AG04449 (cell line): Measurements from ENCODE around the gene MARCHF10.
"Not testable (repeated sequence)": the region's sequence is repeated elsewhere in the genome, so short reads cannot be mapped to it uniquely, and the experiment has no call there.

Experiments
- CTCF ChIA-PET: fragments of 350-600 bp; formaldehyde crosslinking; extraction: SDS; loops from one replicate; lab custom pipeline; 2021; ENCODE audit warnings: antibody characterized with exemption; lab: Yijun Ruan, JAX
- POLR2A ChIA-PET: fragments of 400-600, 350-600 bp; formaldehyde crosslinking; extraction: SDS; loops from one replicate; lab custom pipeline; 2020; ENCODE audit warnings: antibody characterized with exemption, inconsistent platforms; lab: Yijun Ruan, JAX
- DNase-seq: peaks from one replicate; pipeline ENCODE4 v3.0.0-alpha.2; 2010; ENCODE audit warnings: low read depth, low spot score
- H3K4me3 ChIP-seq: 2 replicates; pipeline ENCODE4 v1.5.1; 2011; ENCODE audit warnings: low read depth, mild to moderate bottlenecking, control low read depth, low read length
- TF ChIP-seq, protein P1 (sequence below): IDR thresholded peaks from one replicate; pipeline ENCODE4 v1.5.1; 2011; ENCODE audit warnings: mild to moderate bottlenecking, moderate library complexity, low read length, control low read depth, inconsistent platforms; ENCODE audit not compliant: insufficient read depth; ENCODE audit errors: missing control alignments

Gene MARCHF10

DNA sequence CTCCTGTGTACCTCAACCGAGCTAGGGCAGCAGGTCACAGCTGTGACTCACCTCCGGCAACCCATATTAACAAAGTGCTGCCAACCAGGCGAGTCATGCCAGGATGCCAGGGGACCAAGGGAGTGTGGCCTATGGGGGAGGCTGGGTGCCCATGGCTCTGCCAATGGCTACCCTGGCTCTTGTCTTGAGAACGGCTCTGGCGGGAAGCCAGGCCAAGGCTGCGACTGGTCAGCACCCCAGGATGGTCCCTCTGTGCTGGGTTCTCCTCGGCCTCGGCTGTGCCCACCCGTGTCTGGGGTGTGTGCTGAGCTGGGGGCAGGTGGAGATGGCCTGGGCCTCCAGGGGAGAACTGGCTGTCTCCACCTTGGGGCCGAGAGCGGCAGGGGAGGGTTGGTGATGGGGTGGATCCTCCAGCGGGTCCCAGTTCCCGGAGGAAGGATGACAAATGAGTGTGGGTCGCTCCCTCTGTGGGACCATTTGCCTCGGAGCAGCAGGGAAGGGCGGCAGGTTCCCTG is 104.8 kb downstream of the MARCHF10 start:
- DNase-seq: no peak
- H3K4me3 ChIP-seq: peak overlapping the region; percentile 62
- TF ChIP-seq, protein P1, sequence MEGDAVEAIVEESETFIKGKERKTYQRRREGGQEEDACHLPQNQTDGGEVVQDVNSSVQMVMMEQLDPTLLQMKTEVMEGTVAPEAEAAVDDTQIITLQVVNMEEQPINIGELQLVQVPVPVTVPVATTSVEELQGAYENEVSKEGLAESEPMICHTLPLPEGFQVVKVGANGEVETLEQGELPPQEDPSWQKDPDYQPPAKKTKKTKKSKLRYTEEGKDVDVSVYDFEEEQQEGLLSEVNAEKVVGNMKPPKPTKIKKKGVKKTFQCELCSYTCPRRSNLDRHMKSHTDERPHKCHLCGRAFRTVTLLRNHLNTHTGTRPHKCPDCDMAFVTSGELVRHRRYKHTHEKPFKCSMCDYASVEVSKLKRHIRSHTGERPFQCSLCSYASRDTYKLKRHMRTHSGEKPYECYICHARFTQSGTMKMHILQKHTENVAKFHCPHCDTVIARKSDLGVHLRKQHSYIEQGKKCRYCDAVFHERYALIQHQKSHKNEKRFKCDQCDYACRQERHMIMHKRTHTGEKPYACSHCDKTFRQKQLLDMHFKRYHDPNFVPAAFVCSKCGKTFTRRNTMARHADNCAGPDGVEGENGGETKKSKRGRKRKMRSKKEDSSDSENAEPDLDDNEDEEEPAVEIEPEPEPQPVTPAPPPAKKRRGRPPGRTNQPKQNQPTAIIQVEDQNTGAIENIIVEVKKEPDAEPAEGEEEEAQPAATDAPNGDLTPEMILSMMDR: no peak
- POLR2A ChIA-PET: no interaction called here
- CTCF ChIA-PET: interaction anchor here (0.8 to 2.9 kb wide), 9 partner anchors 8 to 704 kb away, joined by 3 to 14 read pairs (median 3); no protein-coding TSS in a partner anchor

DNA sequence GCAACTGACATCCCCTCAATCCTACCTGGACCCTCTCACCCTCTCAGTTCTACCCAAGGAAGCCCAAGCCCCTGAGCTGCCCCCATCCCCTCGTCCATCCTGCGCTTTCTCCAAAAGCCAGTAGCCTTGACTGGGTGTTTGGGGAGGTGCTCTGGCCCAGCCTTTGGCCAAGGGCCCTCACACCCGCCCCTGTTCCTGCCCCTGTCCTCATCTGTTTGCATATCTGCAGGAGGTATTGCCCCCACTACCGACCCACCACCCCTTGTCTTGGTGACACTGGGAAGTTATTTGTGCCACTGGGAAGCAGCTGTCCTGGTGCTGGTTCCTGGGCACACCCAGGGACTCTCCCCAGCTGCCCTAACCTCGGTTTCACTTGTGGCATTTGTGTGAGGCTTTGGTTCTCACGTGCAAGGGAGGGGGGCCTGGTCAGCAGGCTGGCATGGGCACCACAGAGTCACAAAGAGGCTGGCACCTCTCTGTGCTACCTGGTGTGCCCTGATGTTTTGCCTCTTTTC is 105.3 kb downstream of the MARCHF10 start:
- POLR2A ChIA-PET: no interaction called here
- CTCF ChIA-PET: interaction anchor here (0.8 to 2.9 kb wide), 9 partner anchors 8 to 704 kb away, joined by 3 to 14 read pairs (median 3); no protein-coding TSS in a partner anchor
- H3K4me3 ChIP-seq: no peak overlapping the region
- TF ChIP-seq, protein P1: no peak
- DNase-seq: no peak

DNA sequence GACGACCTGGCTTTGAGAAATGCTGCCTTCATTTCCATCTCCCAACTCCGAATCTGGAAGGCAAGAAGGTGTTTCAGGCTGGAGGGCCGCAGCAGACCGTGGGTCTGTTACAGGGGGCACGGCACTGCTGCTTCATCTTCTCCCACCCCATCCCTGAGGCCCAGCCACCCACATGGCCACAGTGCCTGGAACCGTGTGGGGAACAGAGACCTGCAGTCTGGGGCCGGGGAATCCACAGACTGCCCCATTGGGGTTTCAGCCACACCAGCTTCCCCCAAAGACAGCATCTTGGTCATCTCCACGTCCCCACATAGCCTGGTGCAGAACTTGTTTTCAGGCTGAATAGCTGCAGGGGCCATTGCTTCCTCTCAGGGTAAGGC is 106.4 kb downstream of the MARCHF10 start:
- POLR2A ChIA-PET: interaction anchor here (0.6 kb wide), 1 partner anchor 262 kb away, joined by 3 read pairs; no protein-coding TSS in a partner anchor
- H3K4me3 ChIP-seq: no peak overlapping the region
- no peak for DNase-seq
- TF ChIP-seq, protein P1: no peak
- CTCF ChIA-PET: interaction anchor here (0.6 to 2.9 kb wide), 4 partner anchors 267 to 705 kb away, joined by 3 to 14 read pairs (median 4); no protein-coding TSS in a partner anchor

DNA sequence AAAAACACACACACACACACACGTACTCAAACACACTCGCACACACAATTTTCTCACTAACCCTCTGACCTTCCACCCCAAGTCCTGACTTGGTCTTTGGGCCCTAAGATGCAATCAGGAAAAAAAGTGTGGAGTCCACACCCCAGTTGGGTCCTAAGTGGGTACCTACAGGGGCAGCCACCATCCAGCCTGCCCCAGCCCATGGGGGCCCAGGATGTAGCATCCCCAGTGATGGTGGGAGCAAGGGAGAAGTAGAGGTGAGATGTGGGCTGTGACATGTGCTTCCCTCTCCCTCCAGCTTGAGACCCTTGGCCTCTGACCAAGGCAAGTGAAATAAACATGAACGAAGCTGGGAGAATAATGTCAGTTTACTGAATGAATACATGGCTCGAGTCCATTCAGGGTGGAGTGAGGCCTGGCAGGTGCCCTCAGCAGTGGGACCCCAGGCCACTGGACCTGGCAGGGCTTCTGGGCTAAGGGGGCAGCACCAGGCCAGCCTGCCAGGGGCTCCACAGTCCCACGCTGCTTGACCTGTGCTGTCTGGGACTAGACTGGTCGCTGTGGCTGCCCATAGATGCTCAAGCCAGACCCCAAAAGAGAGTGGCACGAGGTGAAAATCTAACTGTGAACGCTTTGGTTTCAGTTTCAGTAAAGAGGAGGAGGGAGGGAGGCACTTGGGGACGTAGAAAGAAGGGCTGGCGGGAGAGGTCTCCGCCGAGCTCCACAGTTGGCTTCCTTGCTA is 107.0 kb downstream of the MARCHF10 start:
- POLR2A ChIA-PET: interaction anchor here (0.6 kb wide), 1 partner anchor 263 kb away, joined by 3 read pairs; no protein-coding TSS in a partner anchor
- TF ChIP-seq, protein P1: no peak
- CTCF ChIA-PET: interaction anchor here (0.6 to 2.9 kb wide), 3 partner anchors 267 to 706 kb away, joined by 3 to 14 read pairs (median 4); no protein-coding TSS in a partner anchor
- no peak overlapping the region for H3K4me3 ChIP-seq
- DNase-seq: no peak

DNA sequence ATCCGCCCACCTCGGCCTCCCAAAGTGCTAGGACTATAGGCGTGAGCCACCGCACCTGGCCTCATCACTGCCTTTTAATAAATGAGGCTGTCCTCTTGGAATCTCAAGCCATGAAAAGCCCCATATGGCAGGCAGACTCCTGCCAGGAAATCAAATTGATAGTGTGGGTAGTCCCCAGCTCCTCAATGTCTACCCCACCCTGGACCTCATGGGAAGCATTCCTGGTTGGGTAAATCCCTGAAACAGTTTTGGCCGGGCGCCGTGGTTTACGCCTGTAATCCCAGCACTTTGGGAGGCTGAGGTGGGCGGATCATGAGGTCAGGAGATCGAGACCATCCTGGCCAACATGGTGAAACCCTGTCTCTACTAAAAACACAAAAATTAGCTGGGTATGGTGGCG is 109.7 kb downstream of the MARCHF10 start:
- POLR2A ChIA-PET, CTCF ChIA-PET, DNase-seq, H3K4me3 ChIP-seq: not testable (repeated sequence)

DNA sequence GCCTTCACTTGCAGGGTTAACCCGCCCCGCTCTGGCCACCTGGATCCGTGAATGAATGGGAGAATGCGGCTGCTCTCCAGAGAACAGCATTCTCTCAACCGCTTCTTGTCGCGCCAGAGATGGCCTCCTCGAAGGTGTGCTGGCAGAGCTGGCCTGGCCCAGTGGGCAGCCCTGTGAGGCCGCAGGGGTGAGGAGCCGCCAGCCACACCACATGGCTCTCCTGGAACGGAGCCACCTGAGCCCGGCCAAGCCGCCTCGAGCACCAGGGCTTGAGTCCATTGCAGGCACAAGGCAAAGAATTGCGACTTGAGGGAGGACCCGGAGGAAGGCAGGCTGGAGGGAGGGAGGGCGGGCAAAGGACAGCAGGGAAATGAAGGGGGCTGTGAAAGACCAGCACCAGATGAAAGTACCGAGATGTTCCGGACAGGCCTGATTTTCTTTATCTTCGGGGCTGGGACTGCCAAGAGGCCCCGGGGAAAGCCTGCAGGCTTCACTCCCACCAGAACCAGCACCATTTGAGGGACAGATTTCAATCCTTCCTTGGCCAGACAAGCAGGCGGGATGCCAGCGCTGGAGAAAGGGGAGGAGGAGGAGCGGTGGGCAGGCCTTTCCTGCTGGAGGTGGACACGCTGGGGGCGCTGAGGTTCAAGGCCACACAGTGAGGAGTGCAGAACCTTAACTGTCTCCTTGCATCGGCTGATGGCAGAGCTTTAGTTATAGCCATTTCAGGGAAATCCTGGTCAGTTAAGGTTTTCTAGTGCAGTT is 111.2 kb downstream of the MARCHF10 start:
- POLR2A ChIA-PET: no interaction called here
- CTCF ChIA-PET: no interaction called here
- TF ChIP-seq, protein P1: no peak
- no peak for DNase-seq
- H3K4me3 ChIP-seq: no peak overlapping the region
